Cerebellar cortex (tissue), 1 donor: Measurements from ENCODE around the gene RPS4Y1.

Source experiments
- DNase-seq: peaks from one replicate; pipeline ENCODE4 v3.0.0-alpha.2; 2015; ENCODE audit warnings: low spot score

The RPS4Y1 gene

GRCh38 chrY:2883561-2883960, 42.2 kb downstream of the RPS4Y1 start:
- DNase-seq, result no peak

DNA sequence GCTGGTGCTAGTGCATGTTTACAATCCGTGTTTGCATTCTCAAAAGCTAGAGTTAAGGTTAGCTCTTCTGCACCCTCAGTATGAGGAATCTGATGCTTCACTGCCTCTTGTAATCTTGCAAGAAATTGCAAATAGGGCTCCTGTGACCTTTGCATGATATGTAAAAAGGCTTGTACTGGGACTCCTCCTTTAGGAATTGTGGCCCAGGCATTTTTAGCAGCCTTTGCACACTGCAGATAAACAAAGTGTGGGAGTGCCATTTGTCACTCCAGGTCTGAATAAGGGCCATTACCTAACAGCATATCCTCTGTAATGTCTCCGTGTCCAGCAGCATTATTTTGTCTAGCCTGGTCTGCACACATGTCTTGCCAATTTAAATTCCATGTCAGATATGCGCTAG, 44.5 kb downstream of the RPS4Y1 start:
- DNase-seq, result no peak

DNA sequence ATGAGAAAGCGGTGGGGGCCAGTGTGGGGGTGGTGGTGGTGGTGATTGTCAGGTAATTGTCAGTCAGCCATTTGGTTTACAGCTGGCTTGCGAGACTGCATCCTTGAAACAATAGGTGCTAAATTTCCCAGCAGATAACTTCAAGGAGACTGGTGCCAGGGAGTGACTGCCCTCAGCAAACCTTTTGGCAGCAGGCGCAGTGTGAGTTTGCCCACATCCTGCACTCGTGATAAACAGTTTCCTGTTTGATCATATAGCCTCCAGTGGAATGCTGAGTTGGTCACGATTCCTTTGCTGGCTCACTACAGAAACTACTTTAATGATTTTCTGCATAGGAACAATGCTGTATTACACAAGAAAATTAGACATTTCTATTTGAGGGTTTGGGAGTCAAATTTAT, 46.0 kb downstream of the RPS4Y1 start:
- DNase-seq, result no peak

DNA sequence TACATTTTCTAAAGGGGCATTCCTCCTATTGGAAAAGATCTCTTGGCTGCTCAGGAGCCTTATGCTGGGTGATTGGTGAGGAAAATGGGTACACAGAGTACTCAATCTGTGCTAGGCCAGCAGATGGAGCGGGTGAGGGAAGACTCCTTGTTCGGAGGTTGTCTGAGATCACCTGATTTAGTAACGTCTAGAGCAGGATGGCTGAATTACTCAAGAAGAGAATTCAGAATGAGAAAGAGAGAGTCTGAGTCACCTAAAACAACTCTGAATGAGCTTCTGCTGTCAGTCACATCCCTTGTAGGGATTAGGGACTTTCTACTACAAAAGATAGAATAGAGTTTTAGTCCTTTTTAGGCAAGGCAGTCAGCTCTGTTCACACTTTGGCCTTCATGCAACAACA, 46.6 kb downstream of the RPS4Y1 start:
- DNase-seq, result no peak

DNA sequence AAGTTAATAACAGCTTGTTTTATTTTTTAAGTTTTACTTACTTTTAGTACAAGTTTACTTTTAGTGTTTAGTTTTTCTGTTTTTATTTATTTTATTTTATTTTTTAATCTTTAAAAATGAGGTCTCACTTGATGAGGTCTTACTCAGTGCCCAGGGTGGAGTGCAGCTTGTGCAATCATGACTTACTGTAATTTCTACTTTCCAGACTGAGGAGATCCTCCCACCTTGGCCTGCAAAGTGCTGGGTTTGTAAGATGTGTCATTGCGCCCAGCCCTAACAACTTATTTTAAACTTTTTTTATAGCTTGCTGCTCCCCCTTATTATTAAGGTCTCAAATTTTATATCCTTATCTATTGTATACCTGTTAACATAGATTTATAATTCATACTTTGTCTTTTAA, 52.1 kb downstream of the RPS4Y1 start:
- no peak for DNase-seq

DNA sequence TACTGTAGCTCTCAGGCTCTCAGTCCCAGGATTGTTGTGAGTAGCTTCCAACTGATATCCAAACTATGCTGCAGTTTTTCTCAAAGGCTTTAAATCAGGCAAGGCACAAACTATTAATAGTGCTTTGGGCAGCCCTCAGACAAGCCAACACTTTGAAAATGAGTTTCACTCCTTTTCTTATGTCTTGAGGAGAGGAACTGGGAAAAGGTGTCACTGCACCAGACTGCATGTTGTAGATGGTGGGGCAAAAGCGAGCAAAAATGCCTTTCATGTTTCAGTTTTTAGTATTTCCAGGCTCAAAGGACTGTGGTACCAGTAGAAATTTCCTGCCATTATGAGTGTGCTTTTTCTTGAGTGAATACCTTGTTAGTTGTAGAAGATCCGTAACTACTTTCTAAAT, 54.6 kb downstream of the RPS4Y1 start:
- DNase-seq, result no peak

GRCh38 chrY:2907356-2907755, 66.0 kb downstream of the RPS4Y1 start:
- DNase-seq, result no peak

DNA sequence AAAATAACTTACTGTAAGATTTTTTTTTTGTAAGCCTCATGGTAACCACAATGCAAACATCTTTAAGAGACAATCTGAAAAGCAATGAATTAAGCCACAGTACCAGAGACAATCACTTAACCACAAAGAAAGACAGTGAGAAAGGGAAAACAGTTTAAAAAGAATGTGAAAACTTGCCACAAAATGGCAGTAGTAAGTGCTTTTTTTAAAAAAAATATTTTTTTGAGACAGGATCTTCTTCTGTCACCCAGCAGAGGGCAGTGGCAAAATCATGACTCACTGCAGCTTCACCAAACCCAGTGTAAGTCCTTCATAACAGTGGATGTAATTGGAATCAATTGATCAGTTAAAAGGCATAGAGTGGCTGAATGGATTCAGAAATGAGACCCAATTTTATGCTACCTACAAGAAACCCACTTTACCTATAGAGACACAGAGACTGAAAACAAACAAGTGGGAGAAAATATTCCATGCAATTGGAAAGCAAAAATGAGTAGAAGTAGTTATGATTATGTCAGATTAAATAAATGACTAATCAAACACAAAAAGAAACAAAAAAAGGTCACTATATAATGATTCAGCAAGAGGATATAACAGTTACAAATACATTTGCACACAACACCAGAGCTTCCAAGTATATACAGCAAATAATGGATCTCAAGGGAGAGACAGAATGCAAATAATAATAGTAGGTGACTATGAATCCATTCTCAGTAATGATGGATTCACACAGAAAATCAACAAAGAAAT, 71.8 kb downstream of the RPS4Y1 start:
- peak; percentile 11 for DNase-seq
